GM21576 (cell line): Measurements from ENCODE around the gene SEC14L5.
"Not testable (repeated sequence)": the region's sequence is repeated elsewhere in the genome, so short reads cannot be mapped to it uniquely, and the experiment has no call there.

ENCODE experiments used
- ATAC-seq: cut with Tn5 transposase; IDR thresholded peaks from one replicate; pipeline ENCODE4 v1.9.1; 2021; ENCODE audit warnings: mild to moderate bottlenecking, moderate library complexity; ENCODE audit not compliant: unreplicated experiment

SEC14L5 gene

DNA sequence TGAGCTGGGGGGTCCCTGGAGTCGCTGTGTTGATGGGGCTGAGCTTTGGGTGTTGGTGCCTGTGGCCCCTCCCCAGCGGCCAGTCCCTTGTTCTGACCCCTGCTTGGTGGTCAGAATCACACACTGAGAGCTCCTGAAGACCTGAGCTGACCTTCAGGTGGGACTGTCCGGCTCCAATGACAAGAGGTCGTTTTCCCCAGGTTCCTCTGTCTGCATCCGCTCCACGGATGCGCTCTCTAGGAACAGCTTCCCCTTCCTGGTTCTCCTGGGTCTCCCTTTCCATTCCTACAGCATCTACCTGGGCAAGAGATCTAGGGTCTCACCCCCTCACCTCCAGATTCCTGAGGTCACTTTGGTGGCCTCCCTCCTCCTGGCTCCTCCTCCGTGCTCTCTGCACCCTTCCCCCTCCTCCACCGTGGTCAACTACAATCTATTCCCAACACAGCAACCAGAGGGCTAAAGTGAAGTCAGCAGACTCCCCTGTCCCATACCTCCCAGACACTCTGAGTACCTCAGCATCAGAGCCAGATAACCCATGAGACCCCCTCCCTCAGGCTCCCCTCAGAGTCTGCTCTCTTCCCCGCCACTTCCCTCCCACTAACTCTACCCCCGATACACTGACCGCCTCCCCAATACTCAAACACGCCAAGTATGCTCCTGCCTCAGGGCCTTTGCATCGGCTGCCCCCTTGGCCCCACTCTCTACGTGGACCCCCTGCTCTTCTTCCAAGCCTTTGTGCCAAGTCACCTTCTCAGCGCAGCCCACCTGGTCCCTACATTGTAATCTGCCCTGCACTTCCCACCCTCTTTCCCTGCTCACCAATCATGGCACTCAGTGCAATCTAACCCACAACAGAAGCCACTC, 9.0 kb upstream of the SEC14L5 start:
- ATAC-seq, result no peak

DNA sequence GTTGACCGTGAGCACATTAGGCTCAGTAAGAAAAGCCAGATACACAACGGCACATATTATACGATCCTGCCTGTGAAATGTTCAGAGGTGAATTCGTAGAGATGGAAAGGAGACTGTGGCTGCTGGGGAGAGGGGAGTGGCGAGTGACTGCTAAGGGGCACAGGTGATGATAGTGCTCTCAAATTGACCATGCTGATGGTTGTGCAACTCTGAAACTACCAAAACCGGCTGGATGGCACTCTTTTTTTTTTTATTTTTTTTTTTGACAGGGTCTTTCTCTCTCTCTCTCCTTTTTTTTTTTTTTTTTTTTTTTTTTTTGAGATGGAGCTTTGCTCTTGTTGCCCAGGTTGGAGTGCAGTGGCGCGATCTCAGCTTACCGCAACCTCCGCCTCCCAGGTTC, 8.1 kb upstream of the SEC14L5 start:
- no peak for ATAC-seq

DNA sequence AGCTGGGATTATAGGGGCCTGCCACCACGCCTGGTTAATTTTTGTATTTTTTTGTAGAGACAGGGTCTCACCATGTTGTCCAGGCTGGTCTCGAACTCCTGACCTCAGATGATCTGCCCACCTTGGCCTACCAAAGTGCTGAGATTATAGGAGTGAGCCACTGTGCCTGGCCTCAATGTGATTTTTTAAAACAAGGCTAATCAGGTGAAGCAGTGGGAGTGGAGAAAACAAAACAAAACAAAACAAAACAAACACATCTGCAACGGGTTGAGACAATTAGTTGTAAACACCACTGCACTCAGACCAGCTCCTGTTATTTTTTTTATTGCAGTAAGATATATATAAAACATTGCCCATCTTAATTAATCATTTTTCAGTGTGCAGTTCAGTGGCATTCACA, 6.5 kb upstream of the SEC14L5 start:
- ATAC-seq, result not testable (repeated sequence)

DNA sequence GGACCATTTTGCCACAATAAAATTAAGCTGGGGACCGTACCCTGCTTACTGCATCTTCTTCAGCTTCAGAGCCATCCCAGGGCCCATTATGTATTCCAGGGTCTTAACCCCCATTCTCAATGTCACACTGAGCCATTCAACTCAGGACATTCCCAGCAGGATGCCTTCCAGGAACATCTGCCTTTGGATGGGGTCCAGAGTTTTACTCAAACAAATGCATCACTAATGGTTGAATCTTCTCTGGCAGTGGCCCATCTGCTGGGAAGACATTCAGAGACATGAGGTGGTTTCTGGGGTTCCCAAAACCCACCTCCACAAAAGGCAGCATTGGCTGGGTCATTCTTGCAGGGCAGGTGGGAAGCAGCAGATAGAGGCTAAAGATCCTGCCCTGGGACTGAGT, 3.4 kb upstream of the SEC14L5 start:
- ATAC-seq, result no peak

DNA sequence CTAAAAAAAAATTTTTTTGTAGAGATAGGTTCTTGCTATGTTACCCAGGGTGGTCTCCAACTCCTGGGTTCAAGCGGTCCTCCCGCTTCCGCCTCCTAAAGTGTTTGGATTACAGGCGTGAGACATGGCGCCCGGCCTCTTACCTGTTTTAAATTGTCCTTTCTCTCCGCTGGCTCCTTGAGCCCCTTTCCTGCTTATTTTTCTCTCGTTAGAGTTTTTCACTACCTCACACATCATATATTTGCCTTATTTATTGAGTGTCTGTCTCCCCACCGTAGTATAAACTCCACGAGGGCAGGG, 760 bp upstream of the SEC14L5 start:
- ATAC-seq, result no peak

DNA sequence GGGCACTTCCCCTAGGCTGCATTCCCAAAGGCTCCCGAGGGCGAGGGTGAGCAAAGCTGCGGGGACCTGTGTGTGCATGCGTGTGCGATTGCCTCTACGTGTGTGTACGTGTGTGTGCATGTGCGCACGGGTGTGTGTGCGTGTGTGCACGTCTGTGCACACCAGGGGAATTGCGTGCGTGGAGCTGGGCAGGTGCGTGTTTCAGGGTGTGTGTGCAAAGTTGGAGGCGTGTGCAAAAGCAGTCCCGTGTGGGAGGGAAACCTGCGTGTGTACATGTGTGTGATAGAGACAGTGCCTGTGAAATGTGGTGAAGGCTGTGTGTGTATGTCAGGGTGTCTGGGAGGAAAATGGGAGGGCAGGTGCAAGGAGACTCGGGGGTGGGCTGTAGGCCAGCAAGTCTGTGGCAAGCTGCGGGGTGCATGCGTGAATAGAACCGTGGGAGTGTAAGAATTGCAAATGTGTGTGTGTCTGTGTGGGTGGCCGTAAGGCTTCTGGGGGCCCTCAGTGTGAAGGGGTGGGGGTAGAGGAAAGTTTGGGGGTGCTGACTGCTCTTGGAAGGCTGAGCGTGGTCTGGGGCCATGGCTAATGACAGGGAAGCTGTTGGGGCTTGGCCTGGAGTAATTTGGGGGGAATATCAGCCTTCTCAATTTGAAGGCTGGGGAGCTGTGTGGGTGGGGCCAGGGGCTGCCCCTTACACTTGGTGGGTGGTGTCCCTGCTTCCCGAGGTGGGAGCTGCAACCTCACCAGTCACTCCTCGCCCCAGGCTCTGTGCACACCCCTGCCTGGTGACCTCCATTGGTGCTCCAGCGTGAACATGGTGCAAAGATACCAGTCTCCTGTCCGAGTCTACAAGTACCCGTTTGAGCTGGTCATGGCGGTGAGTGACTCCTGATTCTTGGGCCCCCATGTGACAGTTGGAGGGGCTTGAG, 644 bp downstream of the SEC14L5 start:
- no peak for ATAC-seq

DNA sequence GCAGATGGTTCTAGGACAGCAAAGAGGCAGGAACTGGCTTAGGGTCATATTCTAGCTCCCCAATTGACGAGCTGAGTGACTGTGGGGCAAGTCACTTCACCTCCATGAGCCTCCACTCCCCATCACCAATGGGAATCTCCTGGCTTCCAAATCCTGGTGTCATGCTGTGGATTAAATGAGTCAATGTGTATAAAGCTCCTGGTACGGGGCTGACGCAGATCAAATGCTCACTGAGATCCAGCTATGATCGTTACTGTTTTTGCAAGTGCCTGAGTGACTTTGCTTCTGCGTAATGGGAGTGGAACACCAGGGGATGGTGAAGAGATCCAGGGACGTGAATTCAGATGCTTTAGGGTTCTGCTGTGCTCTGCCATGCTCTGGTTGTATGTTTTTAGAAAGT, 2.4 kb downstream of the SEC14L5 start:
- no peak for ATAC-seq

DNA sequence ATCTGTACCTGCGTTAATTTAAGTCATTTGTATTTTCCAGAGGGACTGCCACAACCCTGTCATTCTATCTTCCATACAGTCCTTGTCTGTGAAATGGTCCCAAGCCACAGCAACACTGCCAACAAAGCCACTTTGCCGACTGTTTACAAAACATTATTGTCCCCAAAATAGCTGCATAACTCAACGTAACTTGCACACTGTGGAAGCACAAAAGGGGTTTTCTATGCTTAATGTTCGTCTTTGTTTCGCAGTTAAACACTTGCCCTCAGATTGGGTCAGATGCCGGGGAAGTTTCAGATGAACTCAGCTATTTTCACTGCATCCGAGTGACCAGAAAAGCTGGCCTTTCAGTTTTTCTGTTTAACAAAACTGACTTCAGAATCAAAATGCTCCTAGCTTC, 4.6 kb downstream of the SEC14L5 start:
- ATAC-seq, result no peak

DNA sequence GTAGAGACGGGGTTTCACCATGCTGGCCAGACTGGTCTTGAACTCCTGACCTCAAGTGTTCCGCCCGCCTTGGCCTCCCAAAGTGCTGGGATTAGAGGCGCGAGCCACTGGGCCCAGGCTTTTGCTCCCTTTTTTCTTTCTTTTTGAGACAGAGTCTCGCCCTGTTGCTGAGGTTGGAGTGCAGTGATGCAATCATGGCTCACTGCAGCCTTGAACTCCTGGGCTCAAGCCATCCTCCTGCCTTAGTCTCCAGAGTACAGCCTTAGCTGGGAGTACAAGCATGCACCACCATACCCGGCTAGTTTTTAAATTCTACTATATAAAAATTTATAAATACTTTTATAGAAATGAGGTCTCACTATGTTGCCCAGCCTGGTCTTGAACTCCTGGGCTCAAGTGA, 5.4 kb downstream of the SEC14L5 start:
- ATAC-seq, result not testable (repeated sequence)

DNA sequence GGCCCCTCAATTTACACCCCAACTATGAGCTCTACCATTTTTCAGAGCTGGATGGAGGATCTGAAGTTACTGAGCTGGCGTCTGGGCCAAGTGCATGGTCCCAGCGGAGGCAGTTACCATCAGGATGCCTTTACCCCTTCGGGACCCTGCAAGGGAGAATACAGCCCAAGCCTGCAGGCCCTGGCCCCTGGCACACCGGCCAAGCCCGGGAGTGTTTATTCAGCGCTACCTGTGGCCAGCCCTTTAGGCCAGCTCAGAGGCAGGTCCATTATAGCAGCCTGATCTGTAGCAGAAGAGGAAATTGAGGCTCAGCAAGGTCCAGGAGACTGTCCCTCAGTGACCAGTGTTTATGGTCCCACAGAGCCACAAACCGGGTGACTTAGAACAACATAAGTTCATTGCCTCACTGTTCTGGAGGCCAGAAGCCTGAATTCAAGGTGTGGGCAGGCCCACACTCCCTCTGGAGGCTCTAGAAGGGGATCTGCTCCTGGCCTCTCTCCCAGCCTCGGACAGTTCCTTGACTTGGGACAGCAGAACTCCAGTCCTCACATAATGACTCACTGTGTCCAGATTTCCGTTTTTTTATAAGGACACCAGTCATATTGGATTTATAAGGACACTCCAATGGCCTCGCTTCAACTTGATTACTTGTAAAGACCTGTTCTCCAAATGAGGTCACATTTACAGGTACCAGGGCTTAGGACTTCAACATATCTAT, 8.8 kb downstream of the SEC14L5 start:
- ATAC-seq, result no peak

DNA sequence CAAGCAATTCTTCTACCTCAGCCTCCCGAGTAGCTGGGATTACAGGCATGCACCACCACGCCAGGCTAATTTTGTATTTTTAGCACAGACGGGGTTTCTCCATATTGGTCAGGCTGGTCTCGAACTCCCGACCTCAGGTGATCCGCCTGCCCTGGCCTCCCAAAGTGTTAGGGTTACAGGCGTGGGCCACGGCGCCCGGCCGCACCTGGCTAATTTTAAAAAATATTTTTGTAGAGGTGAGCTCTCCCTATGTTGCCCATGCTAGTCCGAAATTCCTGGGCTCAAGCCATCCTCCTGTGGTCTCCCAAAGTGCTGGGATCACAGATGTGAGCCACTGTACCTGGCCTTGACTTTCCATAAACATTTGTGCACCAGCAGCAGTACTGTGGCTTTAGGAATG, 10.1 kb downstream of the SEC14L5 start:
- ATAC-seq, result not testable (repeated sequence)

DNA sequence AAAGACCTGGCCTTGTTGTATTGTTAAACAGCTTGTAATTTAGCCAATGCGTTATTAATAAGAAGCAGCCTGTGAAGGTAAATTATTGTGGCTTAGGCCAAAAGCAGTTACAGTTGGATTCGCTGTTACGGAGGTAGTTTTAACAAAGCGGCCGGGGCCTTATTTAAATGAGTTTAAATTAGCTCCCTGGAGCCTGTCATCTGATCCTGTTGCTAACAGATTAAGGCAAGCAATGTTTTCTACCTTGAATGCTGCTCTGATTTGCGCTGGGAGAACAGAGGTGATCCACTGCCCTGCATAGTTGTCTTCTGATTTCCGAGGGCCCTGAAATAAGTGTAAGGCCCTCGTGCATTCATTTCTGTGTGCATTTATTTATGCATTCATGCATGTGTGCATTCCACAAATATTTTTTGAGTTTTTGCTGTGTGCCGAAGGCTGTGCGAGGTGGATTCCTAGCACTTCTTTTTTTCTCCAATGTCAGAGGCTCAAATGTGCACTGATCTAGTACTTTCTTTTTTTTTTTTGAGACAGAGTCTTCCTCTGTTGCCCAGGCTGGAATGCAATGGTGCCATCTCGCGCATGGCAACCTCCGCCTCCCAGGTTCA, 10.9 kb downstream of the SEC14L5 start:
- ATAC-seq, result no peak

DNA sequence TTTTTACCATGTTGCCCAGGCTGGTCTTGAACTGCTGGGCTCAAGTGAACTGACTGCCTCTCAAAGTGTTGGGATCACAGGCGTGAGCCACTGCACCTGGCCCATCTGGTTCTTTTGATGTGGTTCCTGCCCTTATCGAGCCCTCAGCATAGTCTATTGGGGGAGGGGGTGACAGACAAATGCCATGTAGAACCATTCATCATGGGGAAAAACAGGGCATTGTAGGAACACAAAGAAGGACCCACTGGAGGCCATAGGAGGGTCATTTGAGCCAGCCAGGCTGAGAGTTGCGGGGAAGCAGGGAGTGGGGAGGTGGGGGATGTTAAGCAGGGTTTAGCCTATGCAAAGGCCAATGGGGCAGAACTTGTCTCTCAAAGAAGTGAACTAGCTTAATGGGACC, 11.9 kb downstream of the SEC14L5 start:
- ATAC-seq, result no peak

DNA sequence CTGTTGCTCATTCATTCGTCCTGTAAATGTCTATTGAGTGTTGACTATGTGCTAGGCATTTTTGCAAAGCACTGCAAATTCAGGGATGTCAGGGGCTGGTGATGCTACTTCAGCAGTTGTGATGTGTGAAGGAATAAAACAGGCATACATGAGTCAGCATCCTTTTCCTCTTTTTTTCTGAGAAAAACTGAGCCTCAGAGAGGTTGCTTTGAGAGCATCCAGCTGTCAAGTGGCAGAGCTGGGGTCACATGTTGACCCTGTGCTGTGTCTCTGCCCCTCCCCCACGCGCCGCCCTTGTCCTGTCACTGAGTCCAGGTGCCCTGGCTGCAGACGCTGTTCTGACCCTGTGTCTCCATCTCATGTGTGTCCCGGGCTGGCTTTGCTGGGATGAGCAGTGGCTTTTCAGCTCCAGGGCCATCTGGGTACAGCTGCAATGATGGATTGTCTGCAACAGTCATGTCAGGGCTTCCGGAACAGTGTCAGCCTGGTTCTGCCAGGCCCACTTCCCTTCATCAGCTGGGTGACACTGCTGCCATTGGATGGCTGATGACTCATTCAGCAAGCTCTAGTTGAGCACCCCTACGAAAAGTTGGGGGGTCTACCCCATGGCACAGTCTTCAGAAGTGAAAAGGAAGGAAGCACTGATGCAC, 14.9 kb downstream of the SEC14L5 start:
- ATAC-seq, result no peak

DNA sequence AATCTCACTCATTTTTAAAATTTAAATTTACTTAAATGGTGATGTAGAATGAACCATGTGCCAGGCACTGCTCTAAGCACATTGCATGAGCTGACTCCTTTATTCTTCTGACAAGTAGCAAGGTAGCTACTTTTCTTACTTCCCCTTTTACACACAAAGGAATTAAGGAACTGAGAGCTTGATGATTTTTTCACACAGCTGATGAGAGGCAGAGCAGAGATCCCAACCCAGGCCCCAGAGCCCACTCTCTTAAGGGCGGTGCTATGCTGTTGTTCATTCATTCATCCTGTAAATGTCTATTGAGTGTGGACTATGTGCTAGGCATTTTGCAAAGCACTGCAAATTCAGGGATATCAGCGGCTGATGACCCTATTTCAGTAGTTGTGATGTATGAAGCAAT, 17.9 kb downstream of the SEC14L5 start:
- peak; percentile 91 for ATAC-seq

DNA sequence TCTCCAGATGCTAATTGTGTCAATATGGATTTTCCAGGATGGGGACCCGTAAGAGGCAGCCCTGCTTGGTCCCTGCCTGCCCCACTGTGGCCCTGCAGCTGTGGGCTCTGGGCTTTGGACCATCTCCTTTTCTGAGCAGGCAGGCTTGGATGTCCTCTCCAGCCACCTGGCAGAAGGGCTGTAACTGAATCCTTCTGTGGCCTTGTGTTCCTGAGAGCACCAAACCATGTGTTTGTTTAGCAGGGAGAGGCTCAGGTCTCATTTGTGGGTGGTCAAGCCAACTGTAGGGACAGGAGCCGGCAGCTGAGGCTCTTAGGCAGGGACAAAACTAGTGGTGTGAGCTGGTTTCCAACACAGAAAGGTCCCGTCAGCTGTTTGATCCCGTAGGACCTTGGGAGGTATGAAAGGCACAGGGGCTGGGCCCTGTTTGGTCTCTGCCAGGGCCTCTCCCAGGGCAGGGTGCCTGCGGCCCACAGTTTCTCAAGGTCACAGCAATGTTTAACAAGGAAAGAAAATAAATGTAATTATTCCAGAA, 18.5 kb downstream of the SEC14L5 start:
- no peak for ATAC-seq

DNA sequence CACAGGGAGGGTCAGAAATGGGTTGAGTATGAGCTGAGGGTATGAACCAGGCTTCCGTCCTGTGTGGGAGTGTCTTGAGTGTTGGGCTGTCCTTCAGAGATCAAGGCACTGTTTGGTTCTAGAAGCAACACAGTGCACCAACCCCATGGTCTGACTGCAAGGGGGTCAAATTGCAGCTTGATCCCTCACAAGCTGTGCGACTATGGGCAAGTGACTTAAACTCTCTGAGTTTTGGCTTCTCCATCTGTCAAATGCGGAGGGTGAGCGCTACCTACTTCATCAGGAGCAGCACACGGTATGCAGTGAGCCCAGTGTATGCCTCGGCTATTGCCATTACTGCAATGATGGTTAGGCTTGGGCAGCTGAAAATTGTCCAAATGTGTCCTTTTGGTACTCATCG, 21.0 kb downstream of the SEC14L5 start:
- ATAC-seq, result no peak

DNA sequence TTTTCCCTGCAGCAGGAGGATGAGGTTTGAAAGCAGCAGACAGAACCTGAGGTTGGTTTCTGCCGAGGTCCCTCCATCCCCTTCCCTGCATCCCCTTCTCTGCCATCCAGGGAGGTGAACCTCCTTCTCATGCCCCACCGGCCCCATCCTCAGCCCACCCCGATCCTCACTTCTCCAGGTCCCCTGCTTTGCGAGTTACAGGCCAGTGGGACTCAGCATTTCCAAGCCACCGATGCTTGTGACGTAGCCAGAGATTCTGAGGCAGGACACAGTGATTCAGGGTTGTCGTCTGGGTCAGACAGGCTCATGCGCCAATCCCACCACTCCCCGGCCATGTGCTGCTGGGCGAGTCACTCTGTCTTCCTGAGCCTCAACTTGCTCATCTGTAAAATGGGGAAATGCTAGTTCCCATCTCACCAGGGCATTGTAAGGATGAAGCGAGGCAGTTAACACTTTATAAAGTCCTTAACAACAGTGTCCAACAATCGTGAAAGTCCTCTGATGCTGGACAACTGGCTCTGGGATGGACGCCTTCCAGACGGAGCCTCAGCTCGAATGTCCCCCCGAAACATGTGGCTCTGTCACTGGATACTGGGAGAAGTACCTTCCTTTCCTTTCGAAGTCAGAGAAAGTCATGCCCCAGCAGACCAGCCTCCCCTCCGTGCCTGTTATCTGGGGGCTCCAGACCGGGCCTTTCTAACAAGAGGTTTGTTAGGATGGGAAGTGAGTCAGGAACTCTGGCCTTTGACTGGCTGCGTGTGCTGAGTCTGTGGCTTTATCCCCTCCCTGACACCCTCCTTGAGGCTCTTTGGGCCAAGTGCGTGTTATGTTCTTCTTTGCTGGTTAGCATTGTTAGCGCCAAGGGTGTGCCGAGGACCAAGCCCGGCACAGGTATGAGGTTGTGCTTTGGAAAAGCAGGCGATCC, 21.9 kb downstream of the SEC14L5 start:
- ATAC-seq, result no peak

DNA sequence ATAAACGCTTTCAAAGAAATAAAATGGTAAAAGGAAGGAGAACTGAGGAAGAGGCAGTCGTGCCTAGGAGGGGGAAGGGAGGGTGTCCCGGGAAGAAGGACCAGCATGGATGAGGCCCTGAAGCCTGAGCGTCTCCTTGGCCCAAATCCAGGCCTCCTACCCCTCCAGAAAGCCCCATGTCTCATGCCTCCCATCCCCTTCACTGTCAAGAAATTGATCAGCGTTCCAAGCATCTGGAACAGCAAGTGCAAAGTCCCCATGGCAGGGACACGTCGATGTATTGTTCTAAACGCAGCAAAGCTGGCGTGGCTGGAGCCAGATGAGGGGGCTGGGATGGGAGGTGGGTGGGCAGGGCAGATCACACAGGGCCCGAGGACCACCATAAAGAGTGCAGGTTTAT, 22.6 kb downstream of the SEC14L5 start:
- ATAC-seq, result no peak
